Memory B cell (primary cell): ENCODE data around the gene ADAMTS4.
A peak's percentile ranks its signal among the peaks of the same experiment; 100 is the strongest.

Experiments
- ATAC-seq: fragments of 150-1000 bp; cut with Tn5 transposase; 2 replicates; pipeline ENCODE4 v1.10.0; 2021; ENCODE audit warnings: low read depth, mild to moderate bottlenecking, moderate library complexity
- DNase-seq, 2 donors: peaks; one replicate each; pipeline ENCODE4 v3.0.0; 2022; ENCODE audit warnings: low spot score in 2 of 2
- H3K27ac Mint-ChIP-seq: one replicate; pipeline ENCODE4 v1.8.0; 2022; ENCODE audit warnings: mild to moderate bottlenecking, moderate library complexity, mixed read lengths
- H3K27me3 Mint-ChIP-seq: one replicate; pipeline ENCODE4 v1.8.0; 2022; ENCODE audit warnings: mixed read lengths
- H3K36me3 Mint-ChIP-seq: one replicate; pipeline ENCODE4 v1.8.0; 2022; ENCODE audit warnings: mild to moderate bottlenecking, mixed read lengths
- H3K4me1 Mint-ChIP-seq: one replicate; pipeline ENCODE4 v1.8.0; 2022; ENCODE audit warnings: mixed read lengths
- H3K4me3 Mint-ChIP-seq: one replicate; pipeline ENCODE4 v1.8.0; 2022; ENCODE audit warnings: mild to moderate bottlenecking, moderate library complexity, mixed read lengths
- H3K9me3 Mint-ChIP-seq: one replicate; pipeline ENCODE4 v1.8.0; 2022; ENCODE audit warnings: mixed read lengths

ADAMTS4 gene

DNA sequence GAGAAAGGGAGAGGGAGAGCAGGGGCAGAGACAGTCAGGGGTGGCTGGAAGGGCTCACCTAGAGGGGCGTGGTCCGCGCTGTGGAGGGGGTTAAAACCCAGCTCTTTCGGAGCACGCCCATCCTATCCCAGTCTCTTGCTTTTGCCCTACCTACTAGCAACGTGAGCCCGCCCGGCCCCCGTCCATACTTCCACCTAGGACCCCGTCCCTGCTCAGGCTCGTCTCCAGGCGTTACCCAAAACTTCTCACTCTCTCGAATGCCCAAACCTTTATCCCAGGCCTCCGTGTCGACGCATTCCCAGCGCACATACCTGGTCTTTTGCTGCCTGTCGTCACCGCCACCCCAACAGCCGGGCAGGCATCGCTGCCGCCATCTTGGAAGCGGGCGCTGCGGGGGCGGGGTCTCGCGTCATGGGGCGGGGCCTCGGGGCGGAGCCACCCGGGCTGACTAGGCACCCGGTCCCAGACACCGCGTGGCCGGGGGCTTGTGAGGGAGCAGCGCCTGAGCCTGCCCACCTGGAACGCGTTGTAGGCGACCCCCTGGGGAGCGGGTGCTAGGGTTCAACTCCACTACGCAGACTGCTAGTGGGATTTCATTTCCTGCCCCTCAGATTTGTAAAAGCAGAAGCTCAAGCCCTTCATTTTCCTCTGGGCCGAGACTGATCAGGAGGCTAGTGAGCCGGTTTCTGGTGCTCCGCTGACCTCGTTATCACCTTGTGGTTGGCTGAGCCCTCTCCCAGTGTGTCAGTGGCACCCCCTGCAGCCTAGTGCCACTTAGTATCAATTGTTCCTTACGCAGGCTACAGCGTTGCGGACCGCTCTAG, 21.5 kb downstream of the ADAMTS4 start, which contains the start of gene B4GALT3:
Gene B4GALT3 (minus strand): TSS at position 396 of the 824 bp plus-strand sequence. CDS start 1,447 bp downstream, outside the sequence.
- peaks cover 47% of the 10 kb centered on the region for H3K4me1 Mint-ChIP-seq
- peak within 1 kb of the TSS; percentile 96 for H3K27ac Mint-ChIP-seq
- H3K36me3 Mint-ChIP-seq, result peaks cover 24% of the 10 kb centered on the region
- H3K9me3 Mint-ChIP-seq, result no peaks in the 10 kb centered on the region
- no peaks in the 10 kb centered on the region for H3K27me3 Mint-ChIP-seq
- peak; percentile 92 for ATAC-seq
- H3K4me3 Mint-ChIP-seq, result peak within 1 kb of the TSS; percentile 100
- peak; percentile 95 to 99 for DNase-seq

DNA sequence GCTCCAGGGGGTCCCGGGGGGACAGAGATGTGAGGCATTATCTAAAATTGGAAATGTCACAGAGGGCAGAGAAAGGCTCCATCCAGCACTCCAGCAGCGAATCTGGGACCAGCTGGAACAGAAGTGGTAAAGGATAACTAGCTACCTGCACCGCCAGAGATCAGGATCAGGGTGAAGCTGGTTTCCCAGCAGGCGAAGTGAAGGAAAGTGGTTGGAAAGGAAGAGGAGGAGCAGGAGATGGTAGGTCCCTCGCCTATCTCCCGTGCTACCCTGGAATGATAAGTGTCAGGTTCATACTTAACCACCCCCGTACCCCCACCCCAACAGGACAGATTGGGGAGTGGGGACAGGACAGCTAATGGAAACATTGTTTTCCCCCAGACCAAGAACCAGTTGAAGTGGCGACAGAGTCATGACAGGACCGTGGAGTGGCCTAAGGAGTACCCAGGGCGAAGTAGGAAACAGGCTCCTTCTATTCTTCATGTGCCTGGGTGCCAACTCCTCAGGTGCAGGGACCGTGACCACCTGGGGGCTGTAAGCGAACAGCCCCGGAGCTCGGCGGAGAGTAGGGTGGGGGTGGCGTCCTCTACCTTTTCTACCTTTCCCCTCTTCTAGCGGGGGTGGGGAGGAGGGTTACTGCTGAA, 22.3 kb downstream of the ADAMTS4 start:
- Mint-ChIP-seq H3K9me3 (no peaks in the 10 kb centered on the region), H3K36me3 (peaks cover 26% of the 10 kb centered on the region), H3K27ac (peak overlapping the region; percentile 96), H3K4me3 (peak overlapping the region; percentile 100), H3K4me1 (peaks cover 42% of the 10 kb centered on the region), H3K27me3 (no peaks in the 10 kb centered on the region)
- DNase-seq (no peak), ATAC-seq (no peak)

DNA sequence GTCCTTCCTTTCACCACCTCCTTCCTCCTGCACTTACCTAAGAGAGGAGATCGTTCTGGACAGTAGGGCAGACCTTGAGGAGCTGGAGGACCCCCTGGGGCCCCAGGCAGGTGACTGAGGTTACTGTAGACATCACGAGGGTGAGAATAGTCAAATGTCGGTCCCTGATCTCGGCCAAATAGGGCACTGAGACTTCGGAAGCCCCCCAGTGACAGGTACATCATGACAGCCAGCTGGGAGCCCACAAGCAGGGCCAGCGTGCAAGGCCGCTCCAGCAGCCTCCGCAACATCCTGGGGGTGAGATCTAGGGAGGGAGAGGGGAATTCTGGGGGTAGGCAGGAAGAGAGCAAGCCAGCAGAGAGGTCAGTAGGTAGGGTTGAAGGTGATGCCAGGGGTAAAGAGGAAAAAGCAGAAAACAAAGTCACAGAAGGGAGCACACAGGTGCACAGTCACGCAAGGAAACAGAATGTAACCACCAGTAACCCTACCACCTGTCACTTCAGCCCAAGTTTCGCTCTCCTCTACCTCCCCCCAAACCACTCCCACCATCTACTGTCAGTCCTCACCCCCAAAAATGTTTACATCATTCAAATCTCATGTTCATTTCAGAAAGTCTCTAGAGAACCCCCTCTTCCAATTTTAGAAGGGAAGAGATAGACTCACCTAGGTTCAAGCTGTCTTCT, 22.9 kb downstream of the ADAMTS4 start:
- DNase-seq (no peak), ATAC-seq (no peak)
- H3K4me1 Mint-ChIP-seq, result peaks cover 42% of the 10 kb centered on the region
- peak overlapping the region; percentile 100 for H3K4me3 Mint-ChIP-seq
- H3K27ac Mint-ChIP-seq, result peak overlapping the region; percentile 96
- H3K27me3 Mint-ChIP-seq, result no peaks in the 10 kb centered on the region
- H3K9me3 Mint-ChIP-seq, result no peaks in the 10 kb centered on the region
- peaks cover 31% of the 10 kb centered on the region for H3K36me3 Mint-ChIP-seq

GRCh38 chr1:161174911-161175310, 23.9 kb downstream of the ADAMTS4 start:
- H3K4me3 Mint-ChIP-seq, result peak overlapping the region; percentile 29
- H3K36me3 Mint-ChIP-seq, result peaks cover 31% of the 10 kb centered on the region
- ATAC-seq, result no peak
- no peaks in the 10 kb centered on the region for H3K27me3 Mint-ChIP-seq
- H3K4me1 Mint-ChIP-seq, result peaks cover 36% of the 10 kb centered on the region
- no peak for DNase-seq
- H3K27ac Mint-ChIP-seq, result peak overlapping the region; percentile 14
- H3K9me3 Mint-ChIP-seq, result no peaks in the 10 kb centered on the region

- H3K36me3 Mint-ChIP-seq, result peaks cover 35% of the 10 kb centered on the region
- DNase-seq (no peak), ATAC-seq (no peak)
- H3K4me3 Mint-ChIP-seq, result no peak overlapping the region
- peaks cover 33% of the 10 kb centered on the region for H3K4me1 Mint-ChIP-seq
- H3K27ac Mint-ChIP-seq, result peak overlapping the region; percentile 67
- H3K27me3 Mint-ChIP-seq, result no peaks in the 10 kb centered on the region
- H3K9me3 Mint-ChIP-seq, result no peaks in the 10 kb centered on the region
Observed at GRCh38 chr1:161173711-161174110, 25.1 kb downstream of the ADAMTS4 start.

- ATAC-seq (no peak), DNase-seq (no peak)
- Mint-ChIP-seq H3K4me3 (no peak overlapping the region), H3K27me3 (no peaks in the 10 kb centered on the region), H3K9me3 (no peaks in the 10 kb centered on the region), H3K36me3 (peaks cover 35% of the 10 kb centered on the region), H3K4me1 (peaks cover 33% of the 10 kb centered on the region), H3K27ac (peak overlapping the region; percentile 67)
Observed at GRCh38 chr1:161172776-161173376, 26.0 kb downstream of the ADAMTS4 start.

DNA sequence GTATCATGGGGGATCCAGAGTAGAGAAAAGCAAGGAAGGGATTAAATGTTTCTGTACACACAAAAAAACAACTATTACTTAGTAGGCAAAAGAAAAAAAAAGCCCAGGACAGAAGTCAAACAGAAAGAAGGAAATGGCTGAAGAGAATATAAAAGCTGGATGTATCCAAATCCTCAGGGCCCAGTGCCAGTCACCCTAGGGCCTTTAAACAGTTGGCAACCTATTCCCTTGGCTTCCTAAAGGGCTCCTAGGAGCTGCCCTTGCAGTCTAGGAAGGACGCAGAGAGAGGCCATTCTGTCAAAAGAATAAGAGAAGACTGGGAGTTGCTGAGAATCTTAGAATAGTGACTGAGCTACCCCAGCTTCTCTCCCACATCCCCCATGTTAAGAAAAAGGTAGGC, 26.5 kb downstream of the ADAMTS4 start:
- Mint-ChIP-seq H3K9me3 (no peaks in the 10 kb centered on the region), H3K4me3 (no peak overlapping the region), H3K4me1 (peaks cover 31% of the 10 kb centered on the region), H3K27ac (no peak overlapping the region), H3K27me3 (no peaks in the 10 kb centered on the region), H3K36me3 (peaks cover 35% of the 10 kb centered on the region)
- DNase-seq, result no peak
- ATAC-seq, result no peak

- no peaks in the 10 kb centered on the region for H3K9me3 Mint-ChIP-seq
- no peaks in the 10 kb centered on the region for H3K27me3 Mint-ChIP-seq
- H3K36me3 Mint-ChIP-seq, result peaks cover 35% of the 10 kb centered on the region
- ATAC-seq, result no peak
- no peak for DNase-seq
- no peak overlapping the region for H3K27ac Mint-ChIP-seq
- H3K4me1 Mint-ChIP-seq, result peaks cover 35% of the 10 kb centered on the region
- H3K4me3 Mint-ChIP-seq, result no peak overlapping the region
Observed at GRCh38 chr1:161171696-161172095, 27.2 kb downstream of the ADAMTS4 start.

- H3K4me1 Mint-ChIP-seq, result peaks cover 30% of the 10 kb centered on the region
- H3K36me3 Mint-ChIP-seq, result peaks cover 35% of the 10 kb centered on the region
- no peaks in the 10 kb centered on the region for H3K9me3 Mint-ChIP-seq
- no peak overlapping the region for H3K27ac Mint-ChIP-seq
- DNase-seq (no peak), ATAC-seq (no peak)
- no peak overlapping the region for H3K4me3 Mint-ChIP-seq
- no peaks in the 10 kb centered on the region for H3K27me3 Mint-ChIP-seq
Observed at GRCh38 chr1:161171191-161171590, 27.7 kb downstream of the ADAMTS4 start.

- Mint-ChIP-seq H3K27me3 (no peaks in the 10 kb centered on the region), H3K36me3 (peaks cover 24% of the 10 kb centered on the region), H3K9me3 (no peaks in the 10 kb centered on the region), H3K27ac (no peak overlapping the region), H3K4me1 (peaks cover 18% of the 10 kb centered on the region), H3K4me3 (no peak overlapping the region)
- no peak for DNase-seq
- ATAC-seq, result no peak
Observed at GRCh38 chr1:161168906-161169305, 29.9 kb downstream of the ADAMTS4 start.

DNA sequence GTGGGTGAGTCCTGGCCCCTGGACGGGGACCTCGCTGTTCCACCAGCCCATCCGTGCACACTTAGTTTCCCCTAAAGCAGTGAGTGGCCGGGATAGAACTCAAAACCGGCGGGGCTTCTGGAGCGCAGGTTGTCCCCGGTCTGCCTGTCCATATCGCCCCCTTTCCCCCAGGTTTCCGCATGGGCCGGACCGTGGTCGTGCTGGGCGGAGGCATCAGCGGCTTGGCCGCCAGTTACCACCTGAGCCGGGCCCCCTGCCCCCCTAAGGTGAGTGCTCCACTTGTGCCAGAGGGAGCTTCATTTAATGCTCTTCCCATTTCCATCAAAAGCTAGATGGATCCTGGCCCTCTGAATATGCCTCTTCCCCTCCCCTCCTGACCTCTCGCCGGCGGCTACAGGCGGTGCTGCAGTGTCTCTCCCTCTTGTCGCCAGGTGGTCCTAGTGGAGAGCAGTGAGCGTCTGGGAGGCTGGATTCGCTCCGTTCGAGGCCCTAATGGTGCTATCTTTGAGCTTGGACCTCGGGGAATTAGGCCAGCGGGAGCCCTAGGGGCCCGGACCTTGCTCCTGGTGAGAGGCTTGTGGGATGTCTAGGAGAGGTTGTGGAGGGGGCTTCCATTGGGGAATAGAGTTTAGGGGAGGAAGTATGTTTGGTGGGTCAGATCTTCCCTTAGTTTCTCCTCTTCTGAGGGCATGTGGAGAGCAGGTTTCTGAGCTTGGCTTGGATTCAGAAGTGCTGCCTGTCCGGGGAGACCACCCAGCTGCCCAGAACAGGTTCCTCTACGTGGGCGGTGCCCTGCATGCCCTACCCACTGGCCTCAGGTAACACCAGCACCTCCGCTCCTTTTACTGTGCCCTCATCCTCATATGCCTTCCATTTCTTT, 31.9 kb downstream of the ADAMTS4 start:
- Mint-ChIP-seq H3K4me1 (peaks cover 26% of the 10 kb centered on the region), H3K27me3 (no peaks in the 10 kb centered on the region), H3K36me3 (peaks cover 19% of the 10 kb centered on the region), H3K4me3 (peak overlapping the region; percentile 84), H3K9me3 (no peaks in the 10 kb centered on the region), H3K27ac (peak overlapping the region; percentile 96)
- ATAC-seq, result no peak
- no peak for DNase-seq

DNA sequence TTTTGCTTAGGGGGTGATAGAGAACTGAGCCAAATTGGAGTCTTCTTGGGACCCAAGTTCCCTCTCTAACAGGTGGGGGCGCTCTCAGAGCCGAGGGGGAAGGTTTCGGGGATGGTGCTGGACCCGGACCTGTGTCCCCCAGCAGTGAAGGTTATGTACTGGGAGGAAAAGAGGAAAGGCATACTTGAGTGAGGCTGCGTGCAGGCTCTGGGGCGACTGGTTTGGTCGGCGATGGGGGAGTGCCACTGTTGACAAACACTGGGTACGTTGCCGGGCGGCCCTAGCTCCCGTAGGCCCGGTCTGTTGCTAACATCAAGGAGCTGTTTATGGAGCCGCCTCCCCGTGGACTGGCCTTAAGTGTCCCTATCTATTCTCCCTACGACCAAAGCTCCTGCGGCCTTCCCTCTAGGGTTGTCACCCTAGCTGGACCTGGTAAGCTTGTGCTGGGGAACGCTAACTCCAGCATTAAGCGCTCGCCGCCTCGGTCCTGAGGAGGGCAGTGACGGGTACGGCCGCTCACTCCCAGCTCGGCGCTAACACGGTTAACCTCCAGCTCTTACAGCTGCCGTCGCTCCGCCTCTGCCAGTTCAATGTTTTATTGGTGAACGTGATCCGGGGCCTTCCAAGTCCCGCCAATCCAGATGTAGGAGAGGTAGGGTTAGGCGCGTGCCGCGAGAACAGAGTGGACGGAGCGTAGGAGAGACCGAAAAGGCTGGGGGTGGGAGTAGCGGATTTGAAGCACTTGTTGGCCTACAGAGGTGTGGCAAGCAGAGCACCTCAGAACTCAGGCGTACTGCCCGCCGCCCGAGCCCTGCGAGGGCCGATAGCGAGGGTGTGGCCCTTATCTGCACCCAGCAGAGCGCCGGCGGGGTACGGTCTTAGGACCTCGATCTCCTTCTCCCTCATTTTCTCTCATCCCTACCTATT, 32.8 kb downstream of the ADAMTS4 start, which contains the start of gene PPOX:
Gene PPOX (plus strand): TSS at position 685 of the 927 bp plus-strand sequence. CDS start 422 bp downstream, outside the sequence.
- ATAC-seq (peak; percentile 88), DNase-seq (peak; percentile 82 to 90)
- Mint-ChIP-seq H3K36me3 (peaks cover 19% of the 10 kb centered on the region), H3K4me3 (peak within 1 kb of the TSS; percentile 84), H3K27me3 (no peaks in the 10 kb centered on the region), H3K4me1 (peaks cover 35% of the 10 kb centered on the region), H3K27ac (peak within 1 kb of the TSS; percentile 96), H3K9me3 (no peaks in the 10 kb centered on the region)
